Parathyroid adenoma (tissue), 2 donors: ENCODE measurements around the gene FAM76B.

Experiments
- H2AFZ ChIP-seq: fragments of 300-600 bp; sonication (generic); one replicate; pipeline ENCODE4 v1.7.0; 2017; ENCODE audit warnings: antibody characterized with exemption, mild to moderate bottlenecking
- H3K27ac ChIP-seq: fragments of 300-600 bp; sonication (generic); one replicate; pipeline ENCODE4 v1.7.0; 2017
- H3K27me3 ChIP-seq: fragments of 300-600 bp; sonication (generic); one replicate; pipeline ENCODE4 v1.7.0; 2017; ENCODE audit warnings: low read length; ENCODE audit not compliant: control insufficient read depth, insufficient read depth
- H3K36me3 ChIP-seq: fragments of 300-600 bp; sonication (generic); one replicate; pipeline ENCODE4 v1.7.0; 2017; ENCODE audit warnings: low read length; ENCODE audit not compliant: control insufficient read depth, insufficient read depth
- H3K4me1 ChIP-seq: fragments of 300-600 bp; sonication (generic); one replicate; pipeline ENCODE4 v1.7.0; 2017; ENCODE audit warnings: control low read depth
- H3K4me2 ChIP-seq: fragments of 300-600 bp; sonication (generic); one replicate; pipeline ENCODE4 v1.7.0; 2017; ENCODE audit warnings: low read length
- H3K4me3 ChIP-seq: fragments of 300-600 bp; sonication (generic); one replicate; pipeline ENCODE4 v1.7.0; 2017; ENCODE audit warnings: low read depth, low read length
- H3K79me2 ChIP-seq: fragments of 300-600 bp; sonication (generic); one replicate; pipeline ENCODE4 v1.7.0; 2017; ENCODE audit warnings: control low read depth
- H3K9ac ChIP-seq: fragments of 300-600 bp; sonication (generic); one replicate; pipeline ENCODE4 v1.7.0; 2017; ENCODE audit warnings: mild to moderate bottlenecking
- H3K9me3 ChIP-seq: fragments of 300-600 bp; sonication (generic); one replicate; pipeline ENCODE4 v1.7.0; 2017; ENCODE audit warnings: low read length; ENCODE audit not compliant: control insufficient read depth
- TF ChIP-seq, protein P1 (sequence below): fragments of 300-600 bp; sonication (generic); IDR thresholded peaks from one replicate; pipeline ENCODE4 v1.7.0; 2017; ENCODE audit warnings: antibody characterized with exemption, mild to moderate bottlenecking
- donor health status: primary hyperparathyroidism.

Gene FAM76B

DNA sequence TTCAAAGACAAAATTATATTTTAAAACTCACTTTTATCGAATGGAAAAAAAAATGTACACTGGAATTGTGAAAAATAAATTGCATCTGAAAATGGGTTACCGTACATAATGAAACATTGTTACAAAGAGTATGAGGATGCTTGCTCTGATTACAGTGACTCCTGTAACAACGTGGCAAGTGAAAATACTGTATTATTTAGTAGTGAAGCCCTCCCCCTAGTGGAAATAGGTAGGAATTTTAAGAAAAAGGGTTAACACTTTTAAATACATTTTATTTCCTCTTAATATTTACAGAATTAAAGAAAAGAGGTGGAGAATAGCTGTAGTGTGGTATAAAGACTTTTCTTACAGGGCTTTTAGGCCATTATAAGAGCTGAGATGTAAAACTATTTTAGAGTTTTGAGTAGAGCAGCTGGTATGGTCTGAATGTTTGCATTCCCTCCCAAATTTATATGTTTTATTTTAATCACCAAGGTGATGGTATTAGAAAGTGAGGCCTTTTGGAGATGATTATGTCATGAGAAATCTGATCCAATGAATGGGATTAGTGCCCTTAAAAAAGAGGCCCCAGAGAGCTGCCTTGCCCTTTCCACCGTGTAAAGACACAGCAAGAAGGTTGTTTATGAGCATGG is 25.2 kb downstream of the FAM76B start:
- TF ChIP-seq, protein P1, sequence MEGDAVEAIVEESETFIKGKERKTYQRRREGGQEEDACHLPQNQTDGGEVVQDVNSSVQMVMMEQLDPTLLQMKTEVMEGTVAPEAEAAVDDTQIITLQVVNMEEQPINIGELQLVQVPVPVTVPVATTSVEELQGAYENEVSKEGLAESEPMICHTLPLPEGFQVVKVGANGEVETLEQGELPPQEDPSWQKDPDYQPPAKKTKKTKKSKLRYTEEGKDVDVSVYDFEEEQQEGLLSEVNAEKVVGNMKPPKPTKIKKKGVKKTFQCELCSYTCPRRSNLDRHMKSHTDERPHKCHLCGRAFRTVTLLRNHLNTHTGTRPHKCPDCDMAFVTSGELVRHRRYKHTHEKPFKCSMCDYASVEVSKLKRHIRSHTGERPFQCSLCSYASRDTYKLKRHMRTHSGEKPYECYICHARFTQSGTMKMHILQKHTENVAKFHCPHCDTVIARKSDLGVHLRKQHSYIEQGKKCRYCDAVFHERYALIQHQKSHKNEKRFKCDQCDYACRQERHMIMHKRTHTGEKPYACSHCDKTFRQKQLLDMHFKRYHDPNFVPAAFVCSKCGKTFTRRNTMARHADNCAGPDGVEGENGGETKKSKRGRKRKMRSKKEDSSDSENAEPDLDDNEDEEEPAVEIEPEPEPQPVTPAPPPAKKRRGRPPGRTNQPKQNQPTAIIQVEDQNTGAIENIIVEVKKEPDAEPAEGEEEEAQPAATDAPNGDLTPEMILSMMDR = peak; percentile 56
- Histone ChIP-seq H3K27ac (no peak overlapping the region), H2AFZ (no peak overlapping the region), H3K9me3 (no peaks in the 10 kb centered on the region), H3K27me3 (no peaks in the 10 kb centered on the region), H3K4me1 (no peaks in the 10 kb centered on the region), H3K36me3 (no peaks in the 10 kb centered on the region), H3K79me2 (no peaks in the 10 kb centered on the region), H3K9ac (no peak overlapping the region), H3K4me3 (no peak overlapping the region), H3K4me2 (no peak overlapping the region)

- H3K27ac ChIP-seq = no peak overlapping the region
- H3K4me3 ChIP-seq = no peak overlapping the region
- H3K9ac ChIP-seq = no peak overlapping the region
- no peaks in the 10 kb centered on the region for H3K9me3 ChIP-seq
- H3K4me2 ChIP-seq = no peak overlapping the region
- H3K79me2 ChIP-seq = no peaks in the 10 kb centered on the region
- no peaks in the 10 kb centered on the region for H3K27me3 ChIP-seq
- H2AFZ ChIP-seq = no peak overlapping the region
- H3K4me1 ChIP-seq = no peaks in the 10 kb centered on the region
- TF ChIP-seq, protein P1 = no peak
- no peaks in the 10 kb centered on the region for H3K36me3 ChIP-seq
Measured at GRCh38 chr11:95762534-95762933, 27.0 kb downstream of the FAM76B start.

DNA sequence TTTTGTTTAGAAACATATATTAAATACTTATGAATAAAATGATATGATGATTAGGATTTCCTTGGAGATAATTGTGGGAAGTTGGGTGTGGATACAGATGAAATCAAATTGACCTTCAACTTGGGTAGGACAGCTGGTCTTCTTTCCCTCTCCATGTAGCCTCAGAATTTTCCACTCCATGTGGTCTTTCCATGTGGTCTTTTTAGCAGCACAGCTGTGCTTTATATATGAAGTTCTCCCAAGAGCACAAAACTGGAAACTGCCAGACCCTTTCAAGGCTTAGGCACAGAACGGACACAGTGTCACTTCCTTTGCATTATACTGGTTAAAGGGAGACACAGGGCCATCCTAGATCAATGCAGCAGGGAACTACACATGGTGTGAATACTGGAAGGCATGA is 28.6 kb downstream of the FAM76B start:
- H3K36me3 ChIP-seq = no peaks in the 10 kb centered on the region
- no peaks in the 10 kb centered on the region for H3K79me2 ChIP-seq
- H3K4me1 ChIP-seq = no peaks in the 10 kb centered on the region
- TF ChIP-seq, protein P1 = no peak
- H3K9ac ChIP-seq = no peak overlapping the region
- H3K9me3 ChIP-seq = no peaks in the 10 kb centered on the region
- no peak overlapping the region for H2AFZ ChIP-seq
- H3K27me3 ChIP-seq = no peaks in the 10 kb centered on the region
- no peak overlapping the region for H3K27ac ChIP-seq
- H3K4me2 ChIP-seq = no peak overlapping the region
- no peak overlapping the region for H3K4me3 ChIP-seq

- H3K4me1 ChIP-seq = no peaks in the 10 kb centered on the region
- H2AFZ ChIP-seq = no peak overlapping the region
- no peaks in the 10 kb centered on the region for H3K27me3 ChIP-seq
- H3K36me3 ChIP-seq = no peaks in the 10 kb centered on the region
- H3K79me2 ChIP-seq = no peaks in the 10 kb centered on the region
- H3K9me3 ChIP-seq = no peaks in the 10 kb centered on the region
- H3K4me2 ChIP-seq = no peak overlapping the region
- H3K9ac ChIP-seq = no peak overlapping the region
- H3K27ac ChIP-seq = no peak overlapping the region
- H3K4me3 ChIP-seq = no peak overlapping the region
- TF ChIP-seq, protein P1 = no peak
Measured at GRCh38 chr11:95751515-95751914, 38.1 kb downstream of the FAM76B start.

GRCh38 chr11:95750101-95750500 is 39.5 kb downstream of the FAM76B start:
- H3K4me3 ChIP-seq = no peak overlapping the region
- H3K36me3 ChIP-seq = no peaks in the 10 kb centered on the region
- no peaks in the 10 kb centered on the region for H3K79me2 ChIP-seq
- no peak overlapping the region for H2AFZ ChIP-seq
- H3K9me3 ChIP-seq = no peaks in the 10 kb centered on the region
- no peak overlapping the region for H3K4me2 ChIP-seq
- H3K27ac ChIP-seq = no peak overlapping the region
- H3K4me1 ChIP-seq = no peaks in the 10 kb centered on the region
- no peak overlapping the region for H3K9ac ChIP-seq
- TF ChIP-seq, protein P1 = no peak
- no peaks in the 10 kb centered on the region for H3K27me3 ChIP-seq
